GM23338 (cell line): ENCODE measurements around the gene DHX32. TPM values are rescaled to one million over a fixed set of nuclear protein-coding genes. Genes with fewer than 3 reads are reported as not detected.
A peak's percentile ranks its signal among the peaks of the same experiment; 100 is the strongest.

ENCODE experiments used
- ATAC-seq: fragments of 200-7000 bp; cut with Tn5 transposase; 3 replicates; pipeline ENCODE4 v1.9.1; 2020
- DNase-seq: peaks from one replicate; pipeline ENCODE4 v3.0.0-alpha.2; 2015; ENCODE audit warnings: low spot score
- H2AFZ ChIP-seq: fragments of 200-600 bp; sonication (generic); 2 replicates; pipeline ENCODE4 v1.8.0; 2016; ENCODE audit warnings: antibody characterized with exemption, mild to moderate bottlenecking, moderate library complexity
- H3F3A ChIP-seq: fragments of 200-600 bp; sonication (generic); replicated peaks from 2 replicates; pipeline ENCODE4 v1.8.0; 2017; ENCODE audit warnings: antibody characterized with exemption, mixed run types, low read depth
- H3K27ac ChIP-seq: fragments of 200-600 bp; sonication (generic); 2 replicates; pipeline ENCODE4 v1.6.1; 2016; ENCODE audit warnings: low read depth
- H3K27me3 ChIP-seq: fragments of 200-600 bp; sonication (generic); 2 replicates; pipeline ENCODE4 v1.8.0; 2016; ENCODE audit warnings: mild to moderate bottlenecking, mixed run types, moderate library complexity; ENCODE audit not compliant: insufficient read depth
- H3K36me3 ChIP-seq: fragments of 200-600 bp; sonication (generic); 2 replicates; pipeline ENCODE4 v1.8.0; 2016; ENCODE audit warnings: mild to moderate bottlenecking; ENCODE audit not compliant: insufficient read depth
- H3K4me1 ChIP-seq: fragments of 200-600 bp; sonication (generic); 2 replicates; pipeline ENCODE4 v1.8.0; 2016; ENCODE audit warnings: mild to moderate bottlenecking, moderate library complexity; ENCODE audit not compliant: insufficient read depth
- H3K4me2 ChIP-seq: fragments of 200-600 bp; sonication (generic); 2 replicates; pipeline ENCODE4 v1.7.1; 2017; ENCODE audit warnings: mixed run types
- H3K4me3 ChIP-seq: fragments of 200-600 bp; sonication (generic); 2 replicates; pipeline ENCODE4 v1.6.1; 2016; ENCODE audit warnings: mixed run types
- H3K79me2 ChIP-seq: fragments of 200-600 bp; sonication (generic); replicated peaks from 2 replicates; pipeline ENCODE4 v1.8.0; 2017; ENCODE audit warnings: mild to moderate bottlenecking; ENCODE audit not compliant: insufficient read depth
- H3K9me2 ChIP-seq: fragments of 200-600 bp; sonication (generic); 2 replicates; pipeline ENCODE4 v1.8.0; 2017; ENCODE audit not compliant: insufficient read depth
- H4K20me1 ChIP-seq: fragments of 200-600 bp; sonication (generic); replicated peaks from 2 replicates; pipeline ENCODE4 v1.8.0; 2017; ENCODE audit warnings: mild to moderate bottlenecking; ENCODE audit not compliant: insufficient read depth
- H3K27ac Mint-ChIP-seq: 2 replicates; pipeline ENCODE4 v1.8.0; 2020; ENCODE audit warnings: inconsistent platforms, mild to moderate bottlenecking, moderate library complexity, mixed read lengths
- H3K27me3 Mint-ChIP-seq: 3 replicates; pipeline ENCODE4 v1.8.0; 2022; ENCODE audit warnings: low read depth, mild to moderate bottlenecking, moderate library complexity, mixed read lengths, inconsistent platforms; ENCODE audit not compliant: insufficient read depth, poor library complexity
- H3K36me3 Mint-ChIP-seq: 3 replicates; pipeline ENCODE4 v1.8.0; 2021; ENCODE audit warnings: low read depth, mild to moderate bottlenecking, inconsistent platforms, moderate library complexity, mixed read lengths
- H3K4me1 Mint-ChIP-seq: 3 replicates; pipeline ENCODE4 v1.8.0; 2020; ENCODE audit warnings: mild to moderate bottlenecking, inconsistent platforms, mixed read lengths
- H3K4me3 Mint-ChIP-seq: 3 replicates; pipeline ENCODE4 v1.8.0; 2021; ENCODE audit warnings: moderate library complexity, mild to moderate bottlenecking, inconsistent platforms, mixed read lengths
- H3K9me3 Mint-ChIP-seq: 3 replicates; pipeline ENCODE4 v1.8.0; 2020; ENCODE audit warnings: moderate library complexity, mild to moderate bottlenecking, inconsistent platforms, mixed read lengths
- CTCF ChIP-seq, 2 experiments: fragments of 200-600 bp in 1 of 2; sonication (generic) in 1 of 2; conservative IDR thresholded peaks; 2 replicates each; pipeline versions ENCODE4 v1.5.1 to v1.6.1; 2016 to 2017; ENCODE audit warnings: antibody characterized with exemption in 2 of 2, low read depth in 2 of 2, mild to moderate bottlenecking in 2 of 2, moderate library complexity in 1 of 2
- ETS1 ChIP-seq: IDR thresholded peaks from 2 replicates; pipeline ENCODE4 v1.6.1; 2016; ENCODE audit warnings: antibody characterized with exemption
- EZH2phosphoT487 ChIP-seq: fragments of 200-600 bp; sonication (generic); IDR thresholded peaks from one replicate; pipeline ENCODE4 v1.8.1; 2018; ENCODE audit warnings: antibody characterized with exemption; ENCODE audit not compliant: unreplicated experiment
- JUNB ChIP-seq: IDR thresholded peaks from one replicate; pipeline ENCODE4 v1.6.1; 2016; ENCODE audit warnings: antibody characterized with exemption; ENCODE audit not compliant: unreplicated experiment
- STAT1 ChIP-seq: IDR thresholded peaks from one replicate; pipeline ENCODE4 v1.6.1; 2016; ENCODE audit warnings: antibody characterized with exemption; ENCODE audit not compliant: unreplicated experiment
- ZNF114 ChIP-seq: fragments of 250-450 bp; sonication (Bioruptor Pico); IDR thresholded peaks from 2 replicates; pipeline ENCODE4 v1.5.0; 2020; ENCODE audit warnings: mild to moderate bottlenecking, moderate library complexity
- ZNF331 ChIP-seq: fragments of 250-450 bp; sonication (Bioruptor Pico); IDR thresholded peaks from 2 replicates; pipeline ENCODE4 v1.5.0; 2020; ENCODE audit warnings: low read depth, mild to moderate bottlenecking, moderate library complexity
- polyA plus RNA-seq: library from polyadenylated mRNA; unstranded; fragments of >200 nt; fragmentation: Nextera tagmentation; extraction: Ambion mirVana; gene quantifications from 2 replicates; pipeline ENCODE4 v1.2.1, GENCODE V29; 2016
- total RNA-seq: library from RNA; depleted of rRNA; stranded (reverse); fragments of >200 nt; shearing (Covaris generic); gene quantifications from 2 replicates; pipeline ENCODE4 v1.2.3, GENCODE V29; 2014
- TF ChIP-seq, protein P1 (sequence below): IDR thresholded peaks from one replicate; pipeline ENCODE4 v1.6.1; 2018; ENCODE audit warnings: antibody characterized with exemption; ENCODE audit not compliant: unreplicated experiment

The DHX32 gene
- total and polyA plus RNA-seq, 2 experiments from 2014 or later: 9.5 to 21.6 TPM

- no peak for TF ChIP-seq ETS1
- TF ChIP-seq EZH2phosphoT487: no peak
- TF ChIP-seq CTCF (conservative IDR thresholded peaks at IDR 0.05; ENCODE audit: low read depth in 2 of 2): no peak
- no peak for TF ChIP-seq STAT1
- no peak for TF ChIP-seq ZNF331
- TF ChIP-seq, protein P1, sequence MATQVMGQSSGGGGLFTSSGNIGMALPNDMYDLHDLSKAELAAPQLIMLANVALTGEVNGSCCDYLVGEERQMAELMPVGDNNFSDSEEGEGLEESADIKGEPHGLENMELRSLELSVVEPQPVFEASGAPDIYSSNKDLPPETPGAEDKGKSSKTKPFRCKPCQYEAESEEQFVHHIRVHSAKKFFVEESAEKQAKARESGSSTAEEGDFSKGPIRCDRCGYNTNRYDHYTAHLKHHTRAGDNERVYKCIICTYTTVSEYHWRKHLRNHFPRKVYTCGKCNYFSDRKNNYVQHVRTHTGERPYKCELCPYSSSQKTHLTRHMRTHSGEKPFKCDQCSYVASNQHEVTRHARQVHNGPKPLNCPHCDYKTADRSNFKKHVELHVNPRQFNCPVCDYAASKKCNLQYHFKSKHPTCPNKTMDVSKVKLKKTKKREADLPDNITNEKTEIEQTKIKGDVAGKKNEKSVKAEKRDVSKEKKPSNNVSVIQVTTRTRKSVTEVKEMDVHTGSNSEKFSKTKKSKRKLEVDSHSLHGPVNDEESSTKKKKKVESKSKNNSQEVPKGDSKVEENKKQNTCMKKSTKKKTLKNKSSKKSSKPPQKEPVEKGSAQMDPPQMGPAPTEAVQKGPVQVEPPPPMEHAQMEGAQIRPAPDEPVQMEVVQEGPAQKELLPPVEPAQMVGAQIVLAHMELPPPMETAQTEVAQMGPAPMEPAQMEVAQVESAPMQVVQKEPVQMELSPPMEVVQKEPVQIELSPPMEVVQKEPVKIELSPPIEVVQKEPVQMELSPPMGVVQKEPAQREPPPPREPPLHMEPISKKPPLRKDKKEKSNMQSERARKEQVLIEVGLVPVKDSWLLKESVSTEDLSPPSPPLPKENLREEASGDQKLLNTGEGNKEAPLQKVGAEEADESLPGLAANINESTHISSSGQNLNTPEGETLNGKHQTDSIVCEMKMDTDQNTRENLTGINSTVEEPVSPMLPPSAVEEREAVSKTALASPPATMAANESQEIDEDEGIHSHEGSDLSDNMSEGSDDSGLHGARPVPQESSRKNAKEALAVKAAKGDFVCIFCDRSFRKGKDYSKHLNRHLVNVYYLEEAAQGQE: no peak
- TF ChIP-seq ZNF114 (CRISPR knock-in tag): no peak
Observed at GRCh38 chr10:125824736-125825135, 56.4 kb downstream of the DHX32 start (continued).

- H3K27ac Mint-ChIP-seq: no peak overlapping the region
- peak overlapping the region; percentile 99 for H3K4me2 ChIP-seq
- H3K4me3 ChIP-seq: peak overlapping the region; percentile 98
- peaks cover 52% of the 10 kb centered on the region for H3K79me2 ChIP-seq
- H3K4me1 Mint-ChIP-seq: peaks cover 5% of the 10 kb centered on the region; the same call in 2 of the 3 replicates
- no peak for TF ChIP-seq CTCF (conservative IDR thresholded peaks at IDR 0.05; ENCODE audit: low read depth in 2 of 2)
- TF ChIP-seq JUNB: no peak
- TF ChIP-seq ETS1: no peak
- no peak for TF ChIP-seq ZNF331
- H4K20me1 ChIP-seq: peaks cover 42% of the 10 kb centered on the region
- peaks cover 17% of the 10 kb centered on the region for H3K36me3 ChIP-seq
- H3K36me3 Mint-ChIP-seq: peaks cover 30% of the 10 kb centered on the region
- no peak overlapping the region for H3K4me3 Mint-ChIP-seq
- H3F3A ChIP-seq: no peaks in the 10 kb centered on the region
- H2AFZ ChIP-seq: peak overlapping the region; percentile 97
- H3K27me3 Mint-ChIP-seq: peaks cover 2% of the 10 kb centered on the region
- H3K27me3 ChIP-seq: no peaks in the 10 kb centered on the region
- peak overlapping the region; percentile 97 for H3K27ac ChIP-seq
- no peaks in the 10 kb centered on the region for H3K9me3 Mint-ChIP-seq
- DNase-seq: peak; percentile 18
- H3K9me2 ChIP-seq: no peaks in the 10 kb centered on the region
- peak; percentile 6; the same call in 2 of the 3 replicates for ATAC-seq
- H3K4me1 ChIP-seq: peaks cover 10% of the 10 kb centered on the region
Observed at GRCh38 chr10:125823663-125824251, 57.3 kb downstream of the DHX32 start.
